Left lung (tissue), 10 donors: ENCODE data around the gene ZMYND12. TPM values are rescaled to one million over a fixed set of nuclear protein-coding genes. Genes with fewer than 3 reads are reported as not detected.

ENCODE experiments used
- ATAC-seq: fragments of 200-7000 bp; cut with Tn5 transposase; one replicate; pipeline ENCODE4 v1.9.1; 2020; ENCODE audit warnings: moderate library complexity
- DNase-seq, 4 donors: peaks; one replicate each; pipeline ENCODE4 v3.0.0-alpha.2; 2013 to 2020
- H3K27ac ChIP-seq, 2 donors: fragments of 200-600 bp; sonication (generic) in 1 of 2; one replicate each; pipeline versions ENCODE4 v1.5.0 to v1.8.0; 2020 to 2021
- H3K27me3 ChIP-seq, 2 donors: fragments of 200-600 bp; sonication (generic) in 1 of 2; one replicate each; pipeline versions ENCODE4 v1.5.0 to v1.8.0; 2020 to 2021
- H3K36me3 ChIP-seq, 2 donors: fragments of 200-600 bp; sonication (generic) in 1 of 2; one replicate each; pipeline versions ENCODE4 v1.5.0 to v1.8.0; 2020 to 2021
- H3K4me1 ChIP-seq, 2 donors: fragments of 200-600 bp; one replicate each; pipeline ENCODE4 v1.8.0; 2021
- H3K4me3 ChIP-seq, 2 donors: fragments of 200-600 bp; sonication (generic) in 1 of 2; one replicate each; pipeline versions ENCODE4 v1.5.0 to v1.8.0; 2020 to 2021; ENCODE audit warnings: mild to moderate bottlenecking in 1 of 2
- H3K9me3 ChIP-seq, 2 donors: fragments of 200-600 bp; sonication (generic) in 1 of 2; one replicate each; pipeline versions ENCODE4 v1.5.0 to v1.8.0; 2020 to 2021
- CTCF ChIP-seq, 2 donors: fragments of 200-600 bp; sonication (generic) in 1 of 2; IDR thresholded peaks; one replicate each; pipeline versions ENCODE4 v1.5.0 to v1.8.0; 2021; ENCODE audit warnings: antibody characterized with exemption in 2 of 2
- intact Hi-C, 2 donors: fragments of 100-400 bp; cut with DNase I; formaldehyde crosslinking; loops; one replicate each; pipeline versions ENCODE4 v1.11.2 to v1.14.2; 2022
- polyA plus RNA-seq, 6 donors: library from polyadenylated mRNA; unstranded; fragments of 120-200 nt; gene quantifications; one replicate each; pipeline ENCODE4 v1.2.1, GENCODE V29; 2013; ENCODE audit not compliant: insufficient read length in 6 of 6
- total RNA-seq, 2 donors: library from RNA; stranded (reverse); fragmentation: NEBNext Ultra II Directional; extraction: Animal tissue kit (Norgen Biotek cat#: 25700); gene quantifications; one replicate each; pipeline ENCODE4 v1.2.1, GENCODE V29; 2021
- donor health status: DM: no; HTN: yes; CAD: no.
- donor health status: DM: no; HTN: no; CAD: no.

Gene ZMYND12
- total and polyA plus RNA-seq, 8 donors, result 1.7 to 5.3 (median 2.2) TPM

DNA sequence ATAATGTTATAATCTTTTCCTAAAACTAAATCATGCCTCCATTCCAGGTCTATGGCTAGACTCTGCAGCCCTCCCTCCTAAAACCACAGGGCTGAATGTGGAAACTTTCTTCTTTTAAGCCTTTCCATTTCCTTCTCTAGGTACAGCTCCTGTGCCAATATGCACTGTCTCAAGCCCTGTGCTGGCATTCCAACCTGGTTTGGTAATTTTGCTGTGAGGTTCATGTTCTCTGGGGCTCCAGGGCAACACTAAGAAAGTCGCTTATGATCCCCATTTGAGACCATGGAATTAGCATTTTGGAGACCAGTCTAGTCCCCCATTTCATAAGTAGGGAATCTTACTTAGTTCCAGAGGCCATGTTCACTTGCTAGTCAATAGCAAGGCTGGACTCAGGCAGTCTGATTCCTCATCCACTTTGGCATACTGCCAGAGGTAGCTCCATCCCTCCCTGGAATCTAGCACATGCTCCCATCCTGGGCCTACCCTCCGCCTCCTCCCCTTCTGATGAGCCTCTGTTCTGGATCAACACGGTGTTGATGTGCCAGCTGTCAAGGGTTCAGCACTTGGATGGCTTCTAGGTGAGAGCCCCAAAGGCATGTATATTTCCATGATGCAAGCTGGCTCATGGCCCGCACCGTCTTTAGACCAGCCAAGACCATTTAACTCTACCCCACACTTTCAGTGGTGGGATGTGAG, 36.5 kb downstream of the ZMYND12 start:
- no peaks in the 10 kb centered on the region for H3K36me3 ChIP-seq
- ATAC-seq (no peak), DNase-seq (peak in 3 of 4 donors; percentile 34 to 44 (median 43))
- no peak for TF ChIP-seq CTCF (IDR thresholded peaks at IDR 0.05)
- H3K4me3 ChIP-seq, result no peak overlapping the region
- intact Hi-C loops, result no loop called here
- no peaks in the 10 kb centered on the region for H3K9me3 ChIP-seq
- peaks cover 0 to 4% of the 10 kb centered on the region in 2 donors for H3K4me1 ChIP-seq
- H3K27me3 ChIP-seq, result no peaks in the 10 kb centered on the region
- no peak overlapping the region for H3K27ac ChIP-seq

GRCh38 chr1:42418516-42418915, 37.3 kb downstream of the ZMYND12 start:
- H3K4me3 ChIP-seq, result no peak overlapping the region
- H3K27me3 ChIP-seq, result no peaks in the 10 kb centered on the region
- H3K27ac ChIP-seq, result no peak overlapping the region
- no peak for TF ChIP-seq CTCF (IDR thresholded peaks at IDR 0.05)
- H3K4me1 ChIP-seq, result peaks cover 0 to 4% of the 10 kb centered on the region in 2 donors
- H3K36me3 ChIP-seq, result no peaks in the 10 kb centered on the region
- no peak for DNase-seq
- intact Hi-C loops, result no loop called here
- ATAC-seq, result no peak
- no peaks in the 10 kb centered on the region for H3K9me3 ChIP-seq

- no peak overlapping the region for H3K4me3 ChIP-seq
- H3K27me3 ChIP-seq, result no peaks in the 10 kb centered on the region
- intact Hi-C loops, result no loop called here
- H3K4me1 ChIP-seq, result peaks cover 0 to 4% of the 10 kb centered on the region in 2 donors
- TF ChIP-seq CTCF (IDR thresholded peaks at IDR 0.05), result no peak
- H3K27ac ChIP-seq, result no peak overlapping the region
- DNase-seq (peak in 1 of 4 donors; percentile 32), ATAC-seq (no peak)
- H3K9me3 ChIP-seq, result no peaks in the 10 kb centered on the region
- no peaks in the 10 kb centered on the region for H3K36me3 ChIP-seq
Measured at GRCh38 chr1:42417166-42417565, 38.7 kb downstream of the ZMYND12 start.

GRCh38 chr1:42414551-42415496, 41.0 kb downstream of the ZMYND12 start:
- intact Hi-C loops, result no loop called here
- no peak overlapping the region for H3K4me3 ChIP-seq
- no peaks in the 10 kb centered on the region for H3K9me3 ChIP-seq
- no peaks in the 10 kb centered on the region for H3K4me1 ChIP-seq
- no peaks in the 10 kb centered on the region for H3K27me3 ChIP-seq
- ATAC-seq, result no peak
- H3K27ac ChIP-seq, result no peak overlapping the region
- no peak for DNase-seq
- H3K36me3 ChIP-seq, result no peaks in the 10 kb centered on the region
- no peak for TF ChIP-seq CTCF (IDR thresholded peaks at IDR 0.05)

DNA sequence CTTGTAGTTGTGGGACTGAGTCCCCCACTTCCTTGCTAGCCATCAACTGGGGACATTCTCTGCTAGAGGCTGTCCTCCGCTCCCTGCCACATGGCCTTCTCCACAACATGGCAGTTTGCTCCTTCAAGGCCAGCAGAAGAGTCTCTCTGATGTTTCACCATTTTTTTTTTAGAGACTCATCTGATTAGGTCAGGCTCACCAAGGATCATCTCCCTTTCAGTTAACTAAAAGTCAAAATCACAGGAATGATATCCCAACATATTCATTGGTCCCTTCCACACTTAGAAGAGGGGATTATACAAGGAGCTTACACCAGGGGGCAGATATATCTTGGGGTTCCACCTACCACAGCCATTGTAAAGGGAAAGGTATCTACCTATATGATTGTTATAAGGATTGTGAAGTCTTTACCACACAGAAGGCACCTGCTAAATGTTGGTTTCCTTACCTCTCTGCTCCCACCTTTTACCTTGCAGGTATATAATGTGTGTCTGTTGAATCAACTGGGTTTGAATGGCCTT, 51.9 kb downstream of the ZMYND12 start:
- no peak for TF ChIP-seq CTCF (IDR thresholded peaks at IDR 0.05)
- no peak for DNase-seq
- Histone ChIP-seq H3K9me3 (no peaks in the 10 kb centered on the region), H3K4me3 (no peak overlapping the region), H3K36me3 (no peaks in the 10 kb centered on the region), H3K27ac (no peak overlapping the region), H3K4me1 (no peaks in the 10 kb centered on the region), H3K27me3 (no peaks in the 10 kb centered on the region)
- no peak for ATAC-seq
- intact Hi-C loops, result no loop called here
